ENCODE data around the gene RASSF9.

Gene RASSF9

DNA sequence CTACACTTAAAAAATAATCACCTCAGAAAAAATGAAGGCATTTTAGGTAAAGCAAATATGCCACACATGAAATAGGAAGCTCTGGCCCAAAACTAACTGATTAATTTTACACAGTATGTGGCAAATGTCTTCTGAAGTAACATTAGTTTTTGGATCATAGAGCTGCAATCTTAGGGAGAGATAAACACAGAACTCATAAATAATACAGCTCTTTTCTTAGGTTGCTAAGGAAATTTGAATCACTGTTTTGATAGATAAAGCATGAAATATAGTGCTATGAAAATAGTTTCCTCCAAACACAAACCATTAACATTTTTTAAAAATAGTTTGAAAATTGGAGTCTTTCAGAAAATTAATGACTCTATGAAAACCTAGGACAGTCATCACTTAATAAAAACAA is 15.0 kb downstream of the RASSF9 start:
- no peak for DNase-seq (ENCODE audit: low read depth)

DNA sequence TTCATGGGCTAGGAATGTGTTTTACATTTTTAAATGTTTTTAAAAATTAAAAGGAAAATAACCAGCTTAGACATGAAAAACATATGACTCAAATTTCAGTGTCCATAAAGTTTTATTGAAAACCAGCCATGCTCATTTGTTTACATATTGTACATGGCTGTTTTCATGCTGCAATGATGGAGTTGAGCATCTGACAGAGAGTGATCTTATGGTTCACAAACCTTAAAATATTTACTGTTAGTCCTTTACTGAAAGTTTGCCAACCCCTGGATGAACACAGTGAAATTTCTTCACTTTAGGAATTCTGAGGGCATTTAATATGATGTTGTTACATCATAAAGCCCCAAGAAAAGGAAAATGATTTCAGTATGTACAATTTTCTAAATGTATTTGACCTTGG is 16.1 kb downstream of the RASSF9 start:
- no peak for DNase-seq (ENCODE audit: low read depth)

DNA sequence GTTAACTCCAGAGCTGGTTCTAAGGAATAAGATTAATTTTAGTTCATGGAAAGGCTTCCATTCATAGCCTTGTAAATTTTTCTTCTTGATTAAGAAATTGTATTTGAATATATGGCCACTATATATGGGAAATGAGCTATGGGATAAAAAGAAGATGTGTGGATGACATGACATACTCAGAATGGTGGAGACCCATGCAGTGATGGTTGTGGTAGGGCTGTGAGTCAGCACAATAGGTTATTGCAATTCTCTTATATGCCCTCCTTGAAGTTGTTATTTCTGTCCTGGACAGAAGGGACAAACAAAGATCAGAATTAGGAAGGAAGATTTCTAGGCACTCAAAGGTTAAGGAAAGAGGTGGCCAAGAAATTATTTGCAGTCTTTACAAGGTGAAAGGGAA is 21.5 kb downstream of the RASSF9 start:
- no peak for DNase-seq (ENCODE audit: low read depth)

DNA sequence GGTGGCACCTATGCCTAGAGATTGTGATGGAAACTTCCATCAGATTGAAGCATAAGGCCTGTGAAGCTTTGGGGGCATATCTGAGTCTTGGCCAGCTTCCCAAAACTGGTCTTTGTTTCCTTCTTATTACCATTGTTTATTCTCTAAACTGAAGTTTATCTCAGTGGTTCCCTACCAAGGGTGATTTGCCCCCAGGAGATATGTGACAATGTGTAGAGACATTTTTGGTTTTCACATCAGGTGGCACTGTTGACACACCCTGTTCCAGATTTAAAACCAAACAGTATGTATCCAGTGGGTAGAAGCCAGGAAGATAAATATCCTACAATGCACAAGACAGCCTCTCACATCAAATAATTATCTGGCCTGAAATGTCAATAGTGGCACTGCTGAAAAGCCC is 22.1 kb downstream of the RASSF9 start:
- DNase-seq (ENCODE audit: low read depth) = no peak

DNA sequence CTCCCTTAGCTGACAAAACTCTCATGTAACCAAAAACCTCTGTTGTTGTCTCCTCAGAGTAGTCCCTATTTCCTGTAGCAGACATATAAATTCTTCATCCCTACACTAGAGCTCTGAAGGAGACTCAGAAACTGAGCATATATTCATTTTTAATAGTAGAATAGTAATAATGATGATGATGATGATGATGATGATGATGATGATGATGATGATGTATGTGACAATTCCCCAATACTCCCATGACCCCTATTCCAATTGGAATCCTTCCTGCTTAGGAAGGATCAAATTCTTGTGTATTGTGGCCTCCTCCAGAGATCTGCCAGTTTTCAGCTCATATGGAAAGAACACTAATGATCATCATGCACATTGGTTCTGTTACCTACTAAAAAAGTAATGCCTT is 26.7 kb downstream of the RASSF9 start:
- no peak for DNase-seq (ENCODE audit: low read depth)

DNA sequence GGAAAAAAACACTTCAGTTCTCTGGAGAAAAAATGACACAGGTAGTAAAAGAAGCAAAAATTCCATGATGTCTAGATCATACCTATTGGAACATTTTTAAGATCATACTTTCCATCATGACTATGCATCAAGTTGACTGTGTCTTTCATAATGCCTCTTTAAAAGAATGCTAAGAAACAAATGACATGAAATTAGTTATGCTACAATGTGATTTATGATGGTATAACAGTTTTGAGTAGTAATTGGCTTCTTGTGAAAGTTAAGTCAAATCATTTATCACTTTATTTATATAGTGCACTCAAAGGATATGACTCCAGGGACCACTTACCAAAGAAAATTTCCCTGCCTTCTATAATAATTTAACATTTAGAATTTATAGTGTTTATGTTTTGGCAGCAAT is 28.5 kb downstream of the RASSF9 start:
- no peak for DNase-seq (ENCODE audit: low read depth)

DNA sequence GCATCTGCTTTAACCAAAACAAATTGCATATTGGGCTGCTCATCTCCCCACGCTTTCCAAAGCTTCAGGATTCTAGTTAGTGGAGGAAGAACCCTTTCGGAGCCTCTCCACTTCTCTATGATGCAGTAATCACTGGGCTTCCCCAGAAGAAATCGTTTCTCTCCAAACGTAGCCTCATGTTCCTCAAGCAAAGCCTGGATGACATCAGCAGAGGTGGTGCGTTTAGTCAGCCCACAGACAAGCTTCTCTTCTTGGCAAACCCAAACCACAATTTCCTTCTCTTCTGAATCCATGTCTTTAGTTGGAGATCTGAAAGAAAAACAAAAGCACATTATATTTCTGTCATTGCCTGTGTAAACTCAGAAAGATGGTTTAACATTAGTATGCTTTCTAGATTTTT is 30.6 kb downstream of the RASSF9 start:
- no peak for DNase-seq (ENCODE audit: low read depth)

DNA sequence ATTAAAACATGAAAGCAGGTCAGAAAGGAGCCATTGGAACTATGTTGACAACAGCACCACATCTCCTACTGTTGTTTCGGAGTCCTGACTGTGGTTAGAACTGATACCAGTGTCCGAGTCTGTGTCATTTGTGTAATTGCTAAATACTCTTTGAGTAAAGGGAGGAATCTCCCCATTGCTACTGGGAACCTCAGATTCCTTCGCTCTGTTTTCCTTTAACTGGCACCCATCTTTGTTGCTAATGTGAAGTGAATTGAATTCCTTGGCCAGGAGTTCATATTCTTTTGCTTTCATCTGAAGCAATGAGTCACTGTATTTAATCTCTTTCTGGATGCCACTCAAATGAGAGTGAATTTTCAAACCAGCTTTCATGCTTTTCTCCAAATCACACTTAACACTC is 31.5 kb downstream of the RASSF9 start:
- DNase-seq (ENCODE audit: low read depth) = no peak

DNA sequence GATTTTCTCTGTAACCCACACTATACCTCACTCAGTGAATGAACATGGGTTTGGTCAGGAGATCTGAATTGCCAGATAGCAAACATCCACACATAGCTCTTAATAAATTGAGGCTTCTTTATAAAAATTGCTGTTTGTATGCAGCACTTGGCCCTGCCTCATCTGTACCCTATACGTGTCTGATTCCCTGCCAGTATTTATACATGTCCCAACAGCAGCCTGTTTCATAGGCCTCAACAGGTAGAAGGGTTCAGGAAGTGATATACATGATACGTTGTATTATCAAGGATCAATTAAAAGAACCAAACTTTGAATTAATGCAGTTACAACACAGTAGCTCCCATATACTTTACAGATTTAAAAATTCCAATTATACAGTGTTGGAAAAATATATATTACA is 32.3 kb downstream of the RASSF9 start:
- no peak for DNase-seq (ENCODE audit: low read depth)

DNA sequence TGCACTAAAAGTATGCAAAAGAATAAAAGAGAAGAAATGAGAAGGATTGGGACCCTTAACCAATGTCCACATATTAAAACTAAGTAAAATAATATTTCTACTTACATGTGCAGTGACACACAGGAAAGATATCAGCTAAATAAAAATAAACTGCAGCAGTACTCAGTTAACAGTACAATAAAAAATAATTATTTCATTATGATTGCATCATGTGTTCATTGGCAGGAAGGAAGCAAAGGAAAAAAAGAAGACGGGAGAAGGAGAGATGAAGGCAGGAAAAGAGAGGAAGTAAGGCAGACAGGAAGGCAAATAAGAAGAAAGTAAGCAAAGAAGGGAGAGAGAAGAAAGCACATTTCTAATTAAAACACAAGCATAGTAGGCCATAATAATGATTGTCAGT is 33.0 kb downstream of the RASSF9 start:
- DNase-seq (ENCODE audit: low read depth) = no peak

DNA sequence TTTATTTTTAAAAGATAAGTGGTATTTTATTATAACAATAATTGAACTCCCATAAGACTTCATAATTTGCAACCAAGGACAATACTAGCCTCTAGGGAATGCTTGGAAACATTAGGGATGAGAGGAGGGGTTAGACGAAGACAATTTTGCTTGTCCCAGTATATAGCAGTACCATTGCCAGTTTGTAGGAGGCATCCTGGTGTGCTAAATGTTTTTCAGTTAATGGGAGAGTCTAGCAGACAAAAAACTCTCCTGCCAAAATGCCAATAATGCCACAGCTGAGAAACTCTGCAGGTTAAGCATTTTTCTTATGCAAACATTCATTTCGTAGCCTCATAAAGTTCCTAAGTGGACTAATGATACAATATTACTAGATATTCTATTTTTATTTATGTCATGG is 38.1 kb downstream of the RASSF9 start:
- no peak for DNase-seq (ENCODE audit: low read depth)

DNA sequence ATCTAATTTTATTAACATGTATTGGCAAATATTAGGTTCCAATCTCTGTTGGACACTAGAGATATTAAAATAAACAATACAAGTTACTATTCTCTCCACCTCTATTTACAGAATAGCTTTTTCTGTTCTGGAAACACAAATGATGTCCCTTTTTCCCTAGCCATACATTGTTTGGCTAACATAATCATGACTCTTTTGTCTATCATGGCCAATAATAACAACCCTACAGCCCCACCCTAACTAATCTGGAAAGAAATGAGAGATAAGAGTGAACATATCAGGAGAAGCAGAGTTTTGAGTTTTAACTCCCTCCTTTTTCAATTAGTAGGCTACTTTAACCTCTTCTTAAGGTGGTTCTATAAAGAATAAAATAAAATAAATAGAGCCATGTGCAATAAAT is 40.2 kb downstream of the RASSF9 start:
- DNase-seq (ENCODE audit: low read depth) = no peak

DNA sequence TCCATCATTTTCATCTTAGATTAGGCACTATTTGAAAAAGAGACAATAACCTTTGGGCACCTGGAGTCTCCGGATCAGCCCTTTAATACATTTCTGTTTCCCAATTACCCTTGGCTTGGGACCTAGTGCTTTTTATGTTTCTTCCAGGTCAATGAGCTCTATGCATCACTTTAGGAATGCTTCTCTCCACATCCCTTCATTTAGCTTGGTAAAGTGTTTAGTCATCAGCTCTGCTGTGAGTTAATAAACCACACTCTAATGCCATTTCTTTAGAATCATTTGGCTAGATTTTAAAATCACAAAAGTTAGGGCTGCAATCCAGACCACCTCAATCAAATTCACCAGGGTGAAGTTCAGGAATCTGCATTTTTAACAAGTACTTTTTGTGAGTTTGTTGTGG is 41.7 kb downstream of the RASSF9 start:
- DNase-seq (ENCODE audit: low read depth) = peak; percentile 28

DNA sequence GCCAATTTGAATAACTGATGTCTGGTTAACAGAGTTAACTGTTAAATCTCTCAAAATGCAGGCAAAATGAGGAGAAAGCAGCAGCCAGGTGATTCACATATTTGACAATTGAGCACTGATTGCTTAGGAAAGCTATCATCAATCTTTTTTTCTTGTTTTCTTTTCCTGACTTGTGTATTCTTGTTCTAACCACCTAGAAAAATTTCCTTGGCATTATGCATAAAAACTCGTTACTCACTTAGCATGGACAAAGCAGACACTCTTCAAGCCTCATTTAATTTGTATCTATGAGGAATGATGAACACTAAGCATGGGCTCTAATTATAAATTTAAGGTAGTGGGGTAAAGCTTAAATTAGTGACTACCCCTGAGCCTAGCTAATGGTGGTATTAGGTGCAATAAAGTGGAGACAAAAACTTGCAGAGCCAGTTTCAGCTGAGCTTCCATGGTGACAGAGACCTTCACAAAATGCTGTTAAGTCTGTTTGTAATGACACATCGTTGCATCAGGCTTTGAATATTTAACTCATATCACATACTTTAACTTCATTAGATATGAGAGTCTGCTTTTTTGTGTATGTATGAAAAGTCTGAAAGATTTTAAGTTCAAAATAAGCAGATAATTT is 52.0 kb downstream of the RASSF9 start:
- no peak for DNase-seq (ENCODE audit: low read depth)

DNA sequence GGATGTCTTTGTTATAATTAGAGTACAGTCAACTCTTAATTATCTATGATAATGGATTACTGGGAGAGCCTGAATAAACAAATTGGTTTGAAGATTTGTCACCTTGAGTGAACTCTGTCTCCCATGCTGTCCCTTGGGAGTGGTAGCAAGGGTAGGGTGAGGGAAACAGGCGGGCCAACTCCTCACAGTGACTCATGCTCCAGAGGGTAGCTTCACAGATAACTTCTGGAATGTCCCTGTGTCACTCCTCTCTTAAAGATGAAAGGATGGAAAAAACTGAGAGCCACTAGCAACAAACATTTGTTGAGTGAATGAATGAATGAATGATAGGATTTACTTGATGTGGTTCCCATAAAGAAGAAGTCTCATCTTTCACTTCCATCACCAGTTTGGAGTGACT is 53.5 kb downstream of the RASSF9 start:
- no peak for DNase-seq (ENCODE audit: low read depth)

DNA sequence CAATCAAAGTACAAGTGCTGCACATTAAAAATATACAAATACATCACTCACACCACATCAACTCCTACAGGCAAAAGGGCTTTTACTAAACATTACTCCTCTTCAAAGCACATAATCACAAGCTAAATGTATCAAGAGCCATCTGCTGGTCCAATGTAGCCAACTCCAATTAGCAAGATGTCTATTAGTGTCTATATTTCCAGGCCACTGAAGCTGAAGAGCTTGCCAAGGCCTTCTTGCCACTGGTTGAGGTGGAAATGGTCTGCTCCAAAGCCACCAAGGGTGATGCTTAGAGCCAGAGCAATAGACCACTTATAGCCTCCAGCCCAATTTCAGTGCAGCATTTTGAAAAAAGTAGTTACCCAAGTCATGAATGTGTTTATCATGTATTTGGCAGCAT is 54.4 kb downstream of the RASSF9 start:
- no peak for DNase-seq (ENCODE audit: low read depth)

DNA sequence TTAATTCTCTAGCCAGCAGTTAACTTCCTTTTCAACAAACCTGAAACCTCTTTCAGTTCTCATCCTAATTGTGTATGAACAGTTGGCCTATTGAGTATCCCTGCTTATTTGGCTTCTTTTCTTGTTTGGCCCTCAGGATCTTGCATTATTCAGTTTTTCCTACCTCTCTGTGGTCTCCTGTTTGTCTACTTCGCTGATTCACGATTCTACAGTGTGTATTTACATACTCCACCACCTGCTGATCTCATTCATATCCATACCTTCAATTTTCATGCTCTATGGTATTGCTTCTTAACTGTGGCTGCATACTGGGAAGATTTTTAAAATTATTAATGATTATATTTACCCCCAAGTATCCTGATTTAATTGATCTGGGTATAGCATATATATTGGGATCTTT is 56.4 kb downstream of the RASSF9 start:
- DNase-seq (ENCODE audit: low read depth) = no peak

DNA sequence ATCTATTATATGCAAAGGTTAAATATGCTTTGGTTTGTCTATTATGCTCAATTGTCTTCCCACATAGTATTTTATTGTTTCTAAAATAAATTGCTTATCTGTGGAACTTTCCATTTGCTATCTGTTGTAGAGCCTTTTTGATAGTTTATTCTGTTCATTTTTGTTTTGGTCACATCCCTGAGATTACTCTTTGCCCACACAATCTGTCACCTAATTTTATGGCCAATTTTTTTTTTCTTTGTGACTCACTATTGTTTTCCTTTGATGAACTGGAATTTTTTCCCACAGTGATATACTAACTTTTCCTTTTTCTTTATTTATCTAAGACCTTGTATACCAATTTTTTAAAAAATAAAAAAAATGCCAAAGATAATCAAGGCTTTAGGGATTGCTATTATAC is 61.1 kb downstream of the RASSF9 start:
- DNase-seq (ENCODE audit: low read depth) = no peak

DNA sequence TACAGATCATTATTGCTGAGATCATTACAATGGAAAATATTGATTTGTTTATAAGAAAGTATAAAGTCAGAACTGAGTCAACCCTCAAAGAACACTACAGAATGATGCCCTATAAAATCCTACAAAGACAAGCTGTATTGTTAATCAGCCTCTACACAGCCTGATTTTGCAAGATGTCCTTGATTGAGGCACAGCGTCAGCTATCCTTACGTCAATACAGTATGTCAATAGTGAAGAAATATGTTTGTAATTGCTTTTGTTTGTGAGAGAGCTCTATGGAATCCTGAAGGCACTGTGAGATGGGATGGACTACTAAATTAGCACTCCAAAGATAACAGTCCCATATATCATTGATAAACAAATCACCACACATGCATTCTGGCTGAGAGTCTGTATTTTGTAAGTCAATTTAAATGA is 70.7 kb downstream of the RASSF9 start:
- no peak for DNase-seq (ENCODE audit: low read depth)

DNA sequence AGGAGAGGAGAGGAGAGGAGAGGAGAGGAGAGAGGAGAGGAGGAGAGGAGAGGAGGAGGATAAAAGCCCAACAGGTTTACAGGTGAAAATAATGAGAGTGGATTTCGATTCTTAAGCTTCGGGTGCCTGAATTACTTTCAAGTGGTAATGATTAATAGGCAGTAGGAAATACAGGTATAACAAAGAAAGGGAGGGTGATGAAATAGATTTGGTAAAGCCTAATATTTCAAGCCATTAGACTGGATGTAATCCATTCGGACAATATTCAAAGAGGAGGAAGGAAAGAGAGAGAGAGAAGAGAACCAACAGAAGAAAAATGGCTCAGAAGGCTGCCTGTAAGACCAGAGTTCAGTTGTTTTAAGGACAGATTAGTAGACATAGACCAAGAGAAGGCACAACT is 76.6 kb downstream of the RASSF9 start:
- DNase-seq (ENCODE audit: low read depth) = no peak

DNA sequence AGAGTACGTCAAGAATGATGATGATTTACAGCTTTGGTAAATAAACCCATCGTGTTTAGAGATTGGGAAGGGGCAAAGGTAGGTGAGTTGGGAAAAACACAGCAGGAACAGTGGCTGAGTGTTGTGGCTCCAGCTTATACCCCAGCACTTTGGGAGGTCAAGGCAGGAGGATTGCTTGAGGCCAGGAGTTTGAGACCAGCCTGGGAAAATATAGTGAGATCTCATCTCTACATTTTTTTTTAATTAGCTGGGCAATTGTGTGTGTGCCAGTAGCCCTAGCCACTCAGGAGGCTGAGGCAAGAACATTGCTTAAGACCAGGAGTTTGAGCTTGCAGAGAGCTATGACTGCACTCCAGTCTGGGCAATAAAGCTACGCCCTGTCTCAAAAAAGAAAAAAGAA is 77.1 kb downstream of the RASSF9 start:
- no peak for DNase-seq (ENCODE audit: low read depth)

DNA sequence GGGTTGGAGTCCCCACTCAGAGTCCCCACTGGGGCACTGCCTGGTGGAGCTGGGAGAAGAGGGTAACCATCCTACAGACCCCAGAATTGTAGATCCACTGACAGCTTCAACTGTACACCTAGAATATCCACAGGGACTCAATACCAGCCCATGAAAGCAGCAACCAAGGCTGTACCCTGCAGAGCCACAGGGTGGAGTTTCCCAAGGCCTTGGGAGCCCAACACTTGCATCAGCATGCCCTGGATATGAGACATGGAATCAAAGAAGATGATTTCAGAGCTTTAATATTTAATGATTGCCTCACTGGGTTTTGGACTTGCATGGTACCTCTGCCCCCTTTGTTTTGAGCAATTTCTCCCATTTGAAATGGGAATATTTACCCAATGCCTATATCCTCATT is 80.4 kb downstream of the RASSF9 start:
- DNase-seq (ENCODE audit: low read depth) = no peak
